Measurements from ENCODE around the gene ARMC8. TPM values are rescaled to one million over a fixed set of nuclear protein-coding genes. Genes with fewer than 3 reads are reported as not detected.

Gene ARMC8
- total and polyA plus RNA-seq, 5 donors from 2014 or later, result 47.2 to 98.1 (median 54.7) TPM

GRCh38 chr3:138338244-138338643 is 151.1 kb downstream of the ARMC8 start:
- no peak overlapping the region for H3K4me3 Mint-ChIP-seq
- peaks cover 0 to under 1% (median 0%) of the 10 kb centered on the region in 7 donors for H3K9me3 Mint-ChIP-seq
- Histone ChIP-seq H3K9me3 (ENCODE audit: control insufficient read depth in 2 of 2, low read length in 2 of 2) (no peaks in the 10 kb centered on the region), H3K4me1 (ENCODE audit: control insufficient read depth, insufficient read depth, low read length, poor library complexity, severe bottlenecking) (no peaks in the 10 kb centered on the region), H3K36me3 (ENCODE audit: control insufficient read depth, insufficient read depth, low read length) (no peaks in the 10 kb centered on the region), H3K27me3 (ENCODE audit: control insufficient read depth, insufficient read depth, low read length) (peaks cover 2% of the 10 kb centered on the region), H3K27ac (ENCODE audit: insufficient read depth, low read length, poor library complexity, severe bottlenecking) (no peak overlapping the region), H3K4me3 (ENCODE audit: low read depth, low read length) (no peak overlapping the region)
- H3K27me3 Mint-ChIP-seq, result peaks cover 15% of the 10 kb centered on the region
- no peak for DNase-seq
- no peaks in the 10 kb centered on the region for H3K36me3 Mint-ChIP-seq
- H3K4me1 Mint-ChIP-seq, result no peaks in the 10 kb centered on the region
- ATAC-seq (ENCODE audit: low read depth in 2 of 2), result no peak
- no peak overlapping the region for H3K27ac Mint-ChIP-seq

- H3K4me3 Mint-ChIP-seq, result no peak overlapping the region
Observed at GRCh38 chr3:138338811-138339210, 151.7 kb downstream of the ARMC8 start.

GRCh38 chr3:138340511-138340910 is 153.4 kb downstream of the ARMC8 start:
- no peaks in the 10 kb centered on the region for H3K4me1 ChIP-seq (ENCODE audit: control insufficient read depth, insufficient read depth, low read length, poor library complexity, severe bottlenecking)
- no peaks in the 10 kb centered on the region for H3K9me3 ChIP-seq (ENCODE audit: control insufficient read depth in 2 of 2, low read length in 2 of 2)
- Mint-ChIP-seq H3K4me1 (no peaks in the 10 kb centered on the region), H3K27ac (no peak overlapping the region), H3K9me3 (peaks cover 0 to 2% (median 0%) of the 10 kb centered on the region in 7 donors), H3K36me3 (no peaks in the 10 kb centered on the region), H3K4me3 (no peak overlapping the region), H3K27me3 (peaks cover 22% of the 10 kb centered on the region)
- no peaks in the 10 kb centered on the region for H3K36me3 ChIP-seq (ENCODE audit: control insufficient read depth, insufficient read depth, low read length)
- no peak for DNase-seq
- no peak overlapping the region for H3K27ac ChIP-seq (ENCODE audit: insufficient read depth, low read length, poor library complexity, severe bottlenecking)
- peaks cover under 1% of the 10 kb centered on the region for H3K27me3 ChIP-seq (ENCODE audit: control insufficient read depth, insufficient read depth, low read length)
- H3K4me3 ChIP-seq (ENCODE audit: low read depth, low read length), result no peak overlapping the region
- ATAC-seq (ENCODE audit: low read depth in 2 of 2), result no peak

More at GRCh38 chr3:138338811-138339210, 151.7 kb downstream of the ARMC8 start:
- Mint-ChIP-seq H3K9me3 (peaks cover 0 to 2% (median 0%) of the 10 kb centered on the region in 7 donors), H3K36me3 (no peaks in the 10 kb centered on the region), H3K27me3 (peaks cover 18% of the 10 kb centered on the region), H3K27ac (no peak overlapping the region), H3K4me1 (no peaks in the 10 kb centered on the region)
- ATAC-seq (ENCODE audit: low read depth in 2 of 2), result no peak
- no peak overlapping the region for H3K4me3 ChIP-seq (ENCODE audit: low read depth, low read length)
- peaks cover under 1% of the 10 kb centered on the region for H3K27me3 ChIP-seq (ENCODE audit: control insufficient read depth, insufficient read depth, low read length)
- no peak overlapping the region for H3K27ac ChIP-seq (ENCODE audit: insufficient read depth, low read length, poor library complexity, severe bottlenecking)
- H3K9me3 ChIP-seq (ENCODE audit: control insufficient read depth in 2 of 2, low read length in 2 of 2), result no peaks in the 10 kb centered on the region
- H3K36me3 ChIP-seq (ENCODE audit: control insufficient read depth, insufficient read depth, low read length), result no peaks in the 10 kb centered on the region
- no peak for DNase-seq
- no peaks in the 10 kb centered on the region for H3K4me1 ChIP-seq (ENCODE audit: control insufficient read depth, insufficient read depth, low read length, poor library complexity, severe bottlenecking)

GRCh38 chr3:138344754-138345153 is 157.7 kb downstream of the ARMC8 start:
- Histone ChIP-seq H3K4me3 (ENCODE audit: low read depth, low read length) (no peak overlapping the region), H3K36me3 (ENCODE audit: control insufficient read depth, insufficient read depth, low read length) (no peaks in the 10 kb centered on the region), H3K27me3 (ENCODE audit: control insufficient read depth, insufficient read depth, low read length) (peaks cover 9% of the 10 kb centered on the region), H3K4me1 (ENCODE audit: control insufficient read depth, insufficient read depth, low read length, poor library complexity, severe bottlenecking) (peaks cover 10% of the 10 kb centered on the region), H3K27ac (ENCODE audit: insufficient read depth, low read length, poor library complexity, severe bottlenecking) (no peak overlapping the region), H3K9me3 (ENCODE audit: control insufficient read depth in 2 of 2, low read length in 2 of 2) (no peaks in the 10 kb centered on the region)
- Mint-ChIP-seq H3K4me3 (no peak overlapping the region), H3K36me3 (no peaks in the 10 kb centered on the region), H3K27ac (no peak overlapping the region), H3K4me1 (peaks cover 0 to 11% (median 3%) of the 10 kb centered on the region in 4 donors), H3K9me3 (peaks cover 0 to 6% (median 0%) of the 10 kb centered on the region in 7 donors), H3K27me3 (peaks cover 50% of the 10 kb centered on the region)
- ATAC-seq (ENCODE audit: low read depth in 2 of 2) (no peak), DNase-seq (no peak)

Other genes with a start within 250 kb of the ARMC8 start
- not detected for gene CLDN18, start 177.1 kb upstream of the ARMC8 start, total RNA-seq
- gene CLDN18, start 177.1 kb upstream of the ARMC8 start, polyA plus RNA-seq, result not detected
- not detected for gene DZIP1L, start 71.7 kb upstream of the ARMC8 start, total RNA-seq
- not detected for gene DZIP1L, start 71.7 kb upstream of the ARMC8 start, polyA plus RNA-seq
- not detected for gene A4GNT, start 54.9 kb upstream of the ARMC8 start, total RNA-seq
- gene A4GNT, start 54.9 kb upstream of the ARMC8 start, polyA plus RNA-seq, result not detected
- 19.6 TPM for gene DBR1, start 12.4 kb upstream of the ARMC8 start, total RNA-seq
- gene DBR1, start 12.4 kb upstream of the ARMC8 start, polyA plus RNA-seq, result 10 to 100 TPM; 14.6 to 27.2 (median 18.2) TPM
- gene NME9, start 142.6 kb downstream of the ARMC8 start, total RNA-seq, result not detected
- gene NME9, start 142.6 kb downstream of the ARMC8 start, polyA plus RNA-seq, result 1 to 10 TPM in 1 of 4 donors, under 1 TPM in 3; 0.33 to 1.3 (median 0.71) TPM
- gene MRAS, start 161.3 kb downstream of the ARMC8 start, total RNA-seq, result not detected
- not detected for gene MRAS, start 161.3 kb downstream of the ARMC8 start, polyA plus RNA-seq
- not detected for gene ESYT3, start 247.3 kb downstream of the ARMC8 start, total RNA-seq
- gene ESYT3, start 247.3 kb downstream of the ARMC8 start, polyA plus RNA-seq, result under 1 TPM in 1 of 4 donors, not detected in 3; 0.17 TPM